Pons (tissue), 1 donor: Measurements from ENCODE around the gene CIAPIN1.

ENCODE experiments used
- DNase-seq: peaks from one replicate; pipeline ENCODE4 v3.0.0-alpha.2; 2016; ENCODE audit warnings: low spot score

CIAPIN1 gene

DNA sequence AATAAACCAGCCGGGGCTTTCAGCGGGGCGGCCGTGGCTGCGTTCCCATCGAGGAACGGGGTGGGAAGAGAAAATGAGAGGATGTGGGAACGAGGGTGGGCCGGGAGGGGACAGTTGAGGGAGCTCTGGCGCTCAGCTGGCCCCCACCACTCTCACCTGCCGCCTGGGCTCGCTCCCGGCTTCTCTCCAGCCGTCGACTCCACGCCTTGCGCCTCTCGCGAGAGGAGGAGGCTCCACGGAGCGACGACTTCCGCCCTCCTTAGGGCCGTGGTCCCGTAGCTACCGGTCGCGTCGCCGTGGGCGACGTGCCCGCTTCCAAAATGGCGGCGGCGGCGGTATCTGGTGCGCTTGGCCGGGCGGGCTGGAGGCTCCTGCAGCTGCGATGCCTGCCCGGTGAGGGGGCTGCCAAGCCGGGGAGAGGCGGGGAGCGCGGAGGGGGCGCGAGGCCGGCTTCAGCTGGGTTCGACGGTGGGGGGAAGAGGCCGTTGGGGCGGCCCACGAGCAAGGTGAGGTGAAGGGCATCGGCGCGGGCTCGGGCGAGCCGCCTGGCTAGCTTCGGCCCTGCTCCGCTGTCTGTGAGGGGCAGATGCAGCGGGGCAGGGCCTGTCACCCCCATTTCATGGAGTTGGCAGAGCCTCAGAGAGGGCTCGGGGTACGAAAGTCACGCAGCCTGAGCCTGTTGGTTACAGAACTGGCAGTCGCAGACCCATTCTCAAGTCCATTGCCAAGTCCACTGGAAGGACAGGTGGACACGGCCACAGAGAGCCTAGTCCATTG is at the start of gene CIAPIN1, which contains the start of gene COQ9:
Gene CIAPIN1, minus strand, starts transcription at position 200 of the 777 bp plus-strand sequence. CDS start 6,457 bp downstream, outside the sequence.
Gene COQ9, plus strand, starts transcription at position 294 of the 777 bp plus-strand sequence. Its CDS starts 27 bp downstream, at position 321.
- DNase-seq: peak; percentile 86

DNA sequence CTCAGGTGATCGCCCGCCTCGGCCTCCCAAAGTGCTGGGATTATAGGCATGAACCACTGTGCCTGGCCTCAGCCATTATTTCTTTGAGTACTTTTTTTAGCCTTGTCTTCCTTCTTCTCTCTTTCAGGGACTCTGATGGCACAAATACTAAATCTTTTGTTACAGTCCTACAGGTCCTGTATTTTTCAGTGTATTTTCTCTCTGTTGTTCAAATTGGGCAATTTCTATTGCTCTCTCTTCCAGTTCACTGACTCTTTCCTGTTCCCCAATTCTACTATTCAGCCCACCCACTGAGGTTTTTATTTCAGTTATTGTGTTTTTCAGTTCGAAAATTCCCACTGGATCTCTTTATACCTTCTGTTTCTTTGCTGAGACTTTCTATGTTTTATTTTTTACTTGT is 46.6 kb upstream of the CIAPIN1 start:
- no peak for DNase-seq

DNA sequence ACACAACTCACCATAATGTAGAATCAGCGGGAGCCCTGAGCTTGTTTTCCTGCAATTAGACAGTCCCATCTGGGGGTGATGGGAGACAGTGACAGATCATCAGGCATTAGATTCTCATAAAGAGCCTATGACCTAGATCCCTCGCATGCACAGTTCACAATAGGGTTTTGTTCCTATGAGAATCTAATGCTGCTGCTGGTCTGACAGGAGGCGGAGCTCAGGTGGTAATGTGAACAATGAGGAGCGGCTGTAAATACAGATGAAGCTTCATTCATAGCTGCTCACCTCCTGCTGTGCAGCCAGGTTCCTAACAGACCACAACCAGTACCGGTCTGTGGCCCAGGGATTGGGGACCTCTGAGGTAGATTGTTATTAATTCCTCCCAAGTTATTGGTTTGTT is 42.0 kb upstream of the CIAPIN1 start:
- no peak for DNase-seq

DNA sequence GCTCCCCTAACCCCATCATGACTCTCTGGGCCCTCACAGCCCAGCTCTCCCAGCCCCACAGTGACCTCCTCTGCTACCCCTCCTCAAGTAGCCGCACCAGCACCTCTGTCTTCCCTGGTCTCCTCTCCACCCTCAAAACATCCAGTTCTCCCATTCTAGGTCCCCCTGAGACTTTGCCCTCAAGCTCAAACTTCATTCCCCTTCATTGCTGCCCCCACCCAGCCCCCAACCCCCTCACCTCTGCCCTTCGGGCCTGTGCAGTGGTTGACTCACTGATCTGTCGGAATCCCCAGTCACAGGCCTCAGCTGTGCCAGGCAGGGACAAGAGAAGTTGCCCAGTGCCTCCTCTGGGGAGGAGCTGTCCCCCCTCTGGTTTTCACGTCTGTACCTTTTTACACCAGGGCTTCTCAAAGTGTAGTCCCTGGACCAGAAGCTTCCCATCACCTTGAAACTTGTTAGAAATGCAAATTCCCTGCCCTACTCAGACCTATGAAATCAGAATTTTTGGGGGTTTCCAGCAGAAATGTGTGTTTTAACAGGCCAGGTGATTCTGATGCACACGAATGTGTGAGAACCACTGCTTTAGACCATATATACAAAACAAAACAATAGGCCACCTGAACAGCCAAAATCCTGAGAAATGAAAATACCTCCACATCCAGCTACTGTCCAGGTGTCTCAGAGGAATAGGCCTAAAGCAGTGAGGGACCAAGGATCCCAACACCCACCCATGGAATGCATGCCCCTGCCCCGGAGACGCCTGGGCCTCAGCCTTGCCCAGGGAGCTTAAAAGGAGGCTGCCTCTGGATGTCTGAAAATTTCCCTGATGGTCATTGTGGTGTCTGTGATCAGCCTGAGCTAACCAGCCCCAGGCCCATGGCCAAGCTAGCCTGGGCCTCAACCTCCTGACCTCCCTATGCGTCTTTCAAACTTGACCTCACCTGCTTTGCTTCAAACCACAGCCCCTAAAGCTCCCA is 40.0 kb upstream of the CIAPIN1 start:
- no peak for DNase-seq

DNA sequence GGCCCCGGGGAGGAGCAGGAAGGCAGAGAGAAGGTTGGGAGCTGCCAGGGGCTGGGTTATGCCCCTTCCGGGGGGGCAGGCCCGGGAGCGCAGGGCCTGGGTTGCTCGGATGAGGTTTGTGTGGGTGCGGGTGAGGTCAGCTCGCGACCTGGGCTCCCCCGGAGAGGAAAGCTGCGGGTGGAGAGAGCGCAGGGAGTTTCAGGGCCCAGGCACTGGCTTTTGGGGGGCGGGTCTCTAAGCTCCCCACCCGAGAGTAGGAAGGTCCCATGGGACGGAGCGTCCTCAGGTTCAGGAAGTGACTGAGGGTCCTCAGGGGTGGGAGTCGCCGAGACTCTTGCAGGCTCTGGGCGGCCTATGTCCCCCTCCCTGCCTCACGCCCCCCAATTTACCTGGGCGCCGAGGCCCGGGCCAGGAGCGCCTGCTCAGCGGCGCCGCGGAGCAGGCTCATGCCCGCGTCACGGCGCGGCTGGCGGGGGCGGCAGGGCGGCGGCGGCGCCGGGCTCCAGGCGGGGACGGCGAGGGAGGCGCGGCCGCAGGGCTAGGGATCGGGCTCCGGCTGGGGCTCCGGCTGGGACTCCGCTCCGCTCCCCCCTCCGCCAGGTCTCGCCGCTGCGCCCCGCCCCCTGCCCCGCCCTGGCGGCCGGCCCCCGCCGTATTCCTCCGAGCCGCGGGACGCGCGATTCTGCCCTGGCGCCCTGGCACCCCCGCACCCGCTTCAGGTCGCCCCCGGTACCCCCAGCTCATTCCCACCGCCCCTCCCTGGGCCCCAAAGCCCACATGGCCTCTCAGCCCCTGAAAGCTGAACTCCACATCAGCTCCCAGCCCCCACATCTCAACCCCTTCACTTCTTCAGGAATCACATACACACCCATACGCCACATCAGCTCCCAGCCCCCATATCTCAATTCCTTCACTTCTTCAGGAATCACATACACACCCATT is 39.0 kb upstream of the CIAPIN1 start, which contains the start of gene DOK4:
Gene DOK4, minus strand, starts transcription at position 578 of the 942 bp plus-strand sequence. CDS start 6,986 bp downstream, outside the sequence.
- no peak for DNase-seq

DNA sequence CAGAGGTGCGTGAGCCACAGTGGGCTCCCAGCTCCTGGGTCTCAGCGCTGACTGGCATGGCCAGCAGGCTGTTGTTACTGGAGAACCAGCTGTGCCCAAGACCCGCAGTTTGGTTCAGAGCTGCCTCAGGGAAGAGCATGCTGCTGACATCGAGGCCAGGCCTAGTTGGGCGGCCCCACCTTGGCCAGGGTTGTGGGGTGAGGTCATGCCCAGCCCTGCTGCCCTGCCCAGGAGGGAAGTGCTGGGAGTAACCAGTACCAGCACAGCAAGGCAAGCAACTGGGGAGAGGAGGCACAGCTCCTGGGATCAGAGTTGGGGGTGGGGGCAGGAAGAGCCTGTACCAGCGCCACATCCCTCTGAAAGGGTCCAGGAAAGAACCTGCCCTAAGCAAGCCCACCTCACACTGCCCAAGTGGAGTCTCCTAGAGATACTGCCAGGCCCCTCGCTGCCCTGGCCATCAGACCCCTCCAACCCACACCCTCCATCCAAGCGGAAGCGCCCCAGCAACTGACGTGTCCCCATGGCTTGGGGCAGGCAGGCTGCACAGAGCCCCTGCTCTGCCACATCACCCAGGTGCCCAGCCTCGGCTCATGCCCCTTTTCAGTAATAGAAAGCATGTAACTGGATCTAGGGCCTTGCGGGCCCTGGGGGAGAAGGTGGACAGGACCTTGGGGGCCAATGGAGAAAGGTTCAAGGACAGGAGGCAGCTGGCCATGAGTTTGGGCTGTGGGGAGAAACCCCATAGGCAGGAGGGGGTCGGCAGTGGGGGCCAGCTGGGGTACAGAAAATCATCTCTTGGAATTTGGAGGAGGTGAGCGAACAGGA is 38.1 kb upstream of the CIAPIN1 start:
- no peak for DNase-seq

DNA sequence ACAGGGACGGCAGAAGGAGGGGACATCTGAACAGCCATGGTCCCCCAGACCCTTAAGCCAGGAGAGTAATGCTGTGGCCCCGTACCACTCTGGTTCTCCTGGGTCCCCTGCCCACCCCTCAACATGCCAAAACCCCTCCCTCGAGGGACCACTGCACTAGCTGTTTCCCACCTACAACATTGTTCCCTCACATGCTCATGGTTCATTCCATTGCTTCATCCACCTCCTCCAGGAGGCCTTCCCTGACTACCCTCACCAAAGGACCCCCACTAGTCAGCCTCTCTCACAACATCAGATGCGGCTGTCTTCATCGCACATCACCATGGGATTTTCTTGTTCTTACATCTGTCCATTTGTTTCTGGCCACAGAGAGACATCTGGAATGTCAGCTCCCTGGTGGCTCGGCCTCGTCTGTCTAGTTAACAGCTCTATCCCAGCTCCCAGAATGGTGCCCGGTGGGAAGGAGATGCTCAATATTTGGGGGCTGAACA is 37.4 kb upstream of the CIAPIN1 start:
- DNase-seq: no peak

DNA sequence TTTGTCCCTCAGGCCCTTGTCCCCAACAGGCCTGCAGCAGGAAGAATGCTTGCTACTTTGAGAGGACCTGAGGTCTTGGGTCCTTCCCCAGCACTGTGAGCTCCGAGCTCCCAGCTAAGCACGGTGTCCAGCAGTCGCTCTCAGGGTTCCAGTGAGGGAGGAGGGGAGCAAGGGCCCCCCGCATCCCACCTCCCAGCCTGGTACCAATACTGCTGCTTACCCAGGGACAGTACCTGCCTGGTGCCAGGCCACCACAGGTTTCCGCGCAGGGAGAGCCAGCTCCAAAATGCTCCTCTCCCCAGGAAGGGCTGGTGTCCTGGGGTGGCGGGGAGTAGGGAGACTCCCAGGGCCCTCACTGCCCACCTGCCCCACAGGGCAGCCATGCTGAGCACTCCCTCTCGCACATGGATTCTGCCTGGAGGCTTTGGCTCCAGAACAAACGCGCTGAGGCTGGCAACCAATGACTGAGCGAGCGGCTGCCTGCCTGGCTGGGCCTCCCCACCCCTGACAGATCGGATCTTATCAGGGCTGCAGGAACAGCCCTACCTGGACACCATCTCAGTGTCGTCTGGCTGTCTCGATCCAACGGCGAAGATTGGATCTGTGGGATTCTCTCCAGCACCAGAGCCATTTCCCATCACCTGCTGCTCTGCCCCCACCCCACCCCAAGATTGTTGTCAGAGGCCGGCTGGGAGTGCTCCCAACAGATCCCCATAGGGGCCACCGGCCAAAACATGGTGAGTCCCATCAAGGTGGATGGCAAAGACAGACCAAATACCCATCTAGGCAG is 36.7 kb upstream of the CIAPIN1 start:
- no peak for DNase-seq

DNA sequence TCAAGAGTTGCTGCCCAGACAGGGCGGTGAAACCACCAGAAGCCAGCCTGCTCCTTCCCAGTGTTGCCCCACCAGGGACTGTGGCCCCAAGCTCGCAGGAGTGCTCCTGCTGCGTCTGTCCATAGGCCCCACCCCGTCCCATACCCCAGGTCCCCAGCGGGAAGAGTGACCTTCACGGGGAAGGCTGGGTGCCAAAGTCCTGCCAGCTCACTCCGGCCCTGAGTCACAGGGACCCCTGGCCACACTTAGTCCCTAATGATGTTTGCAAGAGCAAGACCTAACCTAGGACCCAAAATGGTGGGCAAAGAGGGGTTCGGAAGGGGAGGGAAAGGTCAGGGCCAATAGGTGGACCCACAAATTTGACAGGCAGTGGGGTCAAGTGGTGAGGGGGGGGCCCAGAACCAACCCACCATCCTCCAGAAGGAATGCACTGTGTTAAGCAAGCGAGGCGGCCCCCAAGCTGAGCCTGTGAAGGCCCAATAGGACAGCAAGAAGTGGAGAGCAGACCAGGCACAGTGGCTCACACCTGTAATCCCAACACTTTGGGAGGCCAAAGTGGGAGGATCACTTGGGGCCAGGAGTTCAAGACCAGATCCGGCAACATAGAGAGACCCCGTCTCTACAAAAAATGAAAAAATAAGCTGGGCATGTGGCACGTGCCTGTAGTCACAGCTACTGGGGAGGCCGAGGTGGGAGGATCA is 35.8 kb upstream of the CIAPIN1 start:
- no peak for DNase-seq

DNA sequence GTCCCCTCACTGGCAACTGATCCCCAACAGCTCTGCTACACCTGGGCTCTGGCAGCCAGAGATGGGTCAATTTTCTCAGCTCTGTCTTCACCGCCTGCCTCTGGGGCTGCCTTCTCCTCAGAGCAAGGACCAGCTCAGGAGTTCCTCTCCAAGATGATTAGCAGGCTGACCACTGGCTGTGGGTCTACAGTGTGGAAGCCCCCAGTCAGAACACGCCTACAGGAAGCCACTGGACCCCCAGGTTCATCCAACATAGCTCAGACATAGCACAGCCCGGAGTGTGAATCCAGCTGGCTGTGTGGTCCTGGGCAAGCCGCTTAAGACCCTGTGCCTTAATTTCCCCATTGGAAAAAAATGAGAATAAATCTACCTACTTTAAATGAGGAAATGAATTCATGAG is 34.2 kb upstream of the CIAPIN1 start:
- no peak for DNase-seq

DNA sequence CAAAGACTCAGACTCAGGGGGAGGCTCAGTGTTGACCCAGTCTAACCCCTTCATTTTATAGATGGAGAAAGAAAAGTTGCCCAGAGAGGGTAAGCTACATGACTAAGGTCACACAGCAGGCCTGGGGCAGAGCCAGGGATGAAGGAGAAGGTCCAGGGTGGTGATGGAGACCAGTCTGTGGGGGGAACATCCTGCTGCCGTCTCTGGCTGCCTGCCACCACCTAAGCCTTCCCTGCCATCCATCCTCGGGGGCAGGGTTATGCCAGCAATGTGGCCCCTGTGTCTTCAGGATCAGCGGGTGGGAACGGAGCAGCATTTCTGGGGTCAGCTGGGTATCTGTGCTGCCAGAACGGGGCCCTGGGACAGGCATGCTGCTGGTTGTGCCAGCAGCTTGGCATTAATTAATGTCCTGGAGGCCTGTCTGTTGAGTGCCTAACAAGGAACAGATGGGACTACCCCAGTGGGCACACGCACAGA is 33.6 kb upstream of the CIAPIN1 start:
- no peak for DNase-seq

DNA sequence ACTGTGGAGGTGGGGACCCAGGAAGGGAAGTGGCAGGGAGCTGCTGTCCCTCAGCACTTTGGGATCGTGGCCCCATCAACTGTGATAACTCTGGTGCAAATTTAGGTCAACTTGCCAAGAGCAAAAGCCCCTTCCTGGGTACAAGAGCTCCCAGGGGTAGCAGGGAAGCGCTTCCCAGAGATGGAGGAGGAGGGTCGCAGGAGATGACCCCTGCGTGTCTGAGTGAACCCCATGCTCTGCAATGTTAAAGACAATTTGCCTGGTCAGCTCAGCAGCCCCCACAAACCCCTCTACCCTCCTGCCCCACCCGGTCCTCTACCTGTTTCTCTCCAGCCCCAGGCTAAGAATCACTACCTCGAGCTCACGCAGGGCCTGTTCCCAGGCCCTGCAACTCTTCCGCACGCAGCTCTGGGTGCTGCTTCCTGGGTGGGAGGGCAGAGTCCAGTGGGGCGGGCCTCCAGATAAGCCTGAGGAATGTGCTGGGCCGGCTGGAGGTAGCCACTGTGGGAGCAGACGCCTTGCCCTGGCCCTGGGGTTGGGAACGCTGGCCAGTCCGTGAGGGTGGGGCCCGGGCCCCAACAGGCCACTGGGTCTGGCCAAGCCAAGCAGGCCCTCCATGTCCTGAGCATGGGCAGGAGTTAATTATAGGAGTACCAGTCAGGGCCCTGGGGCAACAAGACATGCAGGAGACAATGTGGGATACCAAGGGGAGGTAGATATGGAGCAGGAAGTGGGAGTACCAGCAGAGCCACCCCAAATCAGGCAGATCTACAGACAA is 33.0 kb upstream of the CIAPIN1 start:
- no peak for DNase-seq

DNA sequence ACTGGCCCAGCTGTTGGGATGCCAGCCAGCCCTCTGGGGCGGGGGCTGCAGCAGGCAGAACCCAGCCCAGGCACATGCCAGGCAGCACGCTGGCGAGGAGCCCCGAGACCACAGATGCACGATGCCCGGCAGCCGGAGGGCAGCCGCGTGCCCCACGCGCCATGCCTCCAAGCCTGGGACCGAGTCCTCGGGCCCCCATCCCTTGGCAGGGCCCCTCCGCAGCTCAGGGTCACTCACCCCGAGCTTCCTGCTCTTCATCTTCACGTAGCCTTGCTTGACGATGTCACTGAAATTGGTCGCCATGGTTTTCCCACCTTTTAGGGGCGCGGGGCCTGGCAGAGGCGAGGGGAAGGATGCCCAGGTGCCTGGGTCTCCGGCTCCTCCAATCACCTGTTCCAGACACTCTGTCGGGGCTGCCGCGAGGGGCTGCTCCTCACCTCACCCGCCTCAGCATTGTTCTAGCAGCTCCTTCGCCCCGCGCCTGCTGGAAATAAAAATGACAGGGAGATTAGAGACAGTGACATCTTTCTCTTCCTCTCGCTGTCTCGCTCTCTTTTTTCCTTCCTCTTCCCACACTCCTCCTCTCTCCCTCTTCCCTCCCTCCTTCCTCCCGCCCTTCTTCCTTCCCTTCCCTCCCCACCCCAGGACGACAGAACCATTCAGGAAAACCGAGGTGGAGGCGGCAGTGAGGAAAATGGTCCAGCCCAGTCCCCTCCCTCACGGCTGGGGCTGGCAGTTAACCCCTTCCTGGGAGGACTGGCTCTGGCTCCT is 32.2 kb upstream of the CIAPIN1 start:
- DNase-seq: no peak

DNA sequence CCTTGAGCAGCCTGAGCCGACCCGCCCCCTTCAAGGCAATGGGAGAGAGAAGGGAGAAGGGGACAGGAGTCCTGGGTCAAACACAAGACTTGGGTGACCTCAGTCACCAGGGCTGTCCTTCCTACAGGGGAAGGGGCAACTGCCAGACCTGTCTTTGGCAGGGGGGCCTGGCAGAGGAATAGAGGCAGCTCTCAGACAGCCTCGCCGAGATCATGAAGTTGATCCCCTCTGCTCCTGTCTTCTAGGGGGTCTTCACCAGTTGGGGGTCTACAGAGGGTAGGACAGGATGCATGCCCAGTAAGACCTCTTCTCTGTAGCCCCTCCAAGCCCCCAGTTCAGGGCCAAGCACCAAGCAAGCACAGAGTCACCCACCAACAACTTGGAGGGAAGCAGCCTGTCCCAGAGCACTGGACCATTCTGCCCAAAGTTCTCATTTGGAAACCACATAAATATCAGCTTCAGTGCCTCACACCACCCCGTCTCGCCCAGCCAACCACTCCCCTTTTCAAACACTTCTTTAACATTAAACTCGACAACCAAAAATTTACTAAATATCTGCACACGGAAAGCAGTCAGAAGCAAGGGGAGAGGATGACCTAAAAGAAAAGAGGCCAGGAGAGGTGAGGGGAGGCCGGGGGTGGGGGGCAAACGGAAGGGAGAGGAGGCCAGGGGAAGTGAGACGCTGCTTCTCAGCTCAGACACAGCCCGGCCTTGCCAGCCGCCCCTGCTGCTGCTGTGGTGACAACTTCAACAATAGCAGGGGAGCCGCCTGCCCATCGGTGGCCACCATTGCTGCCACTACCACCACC is 31.4 kb upstream of the CIAPIN1 start:
- no peak for DNase-seq

DNA sequence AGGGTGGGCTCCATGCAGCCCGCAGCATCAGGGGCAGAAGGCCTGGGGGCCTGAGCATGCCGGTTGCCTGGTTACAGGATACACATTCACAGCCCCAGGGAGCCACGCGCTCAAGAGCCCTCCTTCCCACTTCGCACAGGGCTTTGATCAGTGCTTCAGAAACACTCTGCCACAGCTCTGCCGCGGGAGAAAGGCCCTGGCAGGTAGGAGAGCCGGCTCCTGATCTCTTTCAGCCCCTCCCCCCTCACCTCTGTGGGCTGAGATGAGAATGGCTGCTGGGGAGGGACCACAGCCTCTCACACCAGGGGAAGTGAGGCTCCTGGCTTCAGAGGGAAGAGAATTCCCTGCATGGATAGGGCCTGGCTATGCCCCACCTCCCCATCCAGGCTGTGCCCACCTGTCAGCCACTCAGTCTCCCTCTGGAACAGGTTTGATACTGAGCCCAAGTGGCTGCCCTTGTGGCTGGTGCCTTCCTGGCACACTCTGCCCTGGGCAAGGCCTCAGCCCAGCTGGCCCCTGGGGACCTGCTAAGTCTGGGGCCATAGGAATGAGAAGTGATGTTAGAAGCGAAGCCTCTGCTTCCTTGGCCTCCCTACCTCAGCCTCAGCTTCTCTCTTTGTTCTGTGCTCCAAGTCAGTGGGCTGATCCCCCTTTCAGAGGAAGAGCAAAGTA is 30.5 kb upstream of the CIAPIN1 start:
- DNase-seq: no peak
